K562 (cell line): ENCODE measurements around the gene C1QTNF6. TPM values are rescaled to one million over a fixed set of nuclear protein-coding genes. Genes with fewer than 3 reads are reported as not detected.

Source experiments
- ATAC-seq: fragments of 200-7000 bp; cut with Tn5 transposase; 3 replicates; pipeline ENCODE4 v1.9.1; 2020; ENCODE audit warnings: moderate library complexity
- BruUV-seq: library from RNA; stranded (reverse); fragments of 400-500 nt; replicated peaks from 2 replicates; lab custom pipeline; 2021; lab: Mats Ljungman, UMichigan
- CTCF ChIA-PET: fragments of 300-600 bp; formaldehyde crosslinking; extraction: SDS; loops from one replicate; lab custom pipeline; 2021; ENCODE audit warnings: low intra/inter-chr PET ratio; lab: Yijun Ruan, JAX
- POLR2A ChIA-PET: fragments of 300-600, 350-650 bp; sonication (Branson Sonifier 250); formaldehyde crosslinking; extraction: SDS; loops from one replicate; lab custom pipeline; 2021; ENCODE audit warnings: antibody characterized with exemption, inconsistent platforms; lab: Yijun Ruan, JAX
- DNase-seq, 4 experiments: peaks; one replicate each; pipeline versions ENCODE4 v3.0.0 to v3.0.0-alpha.2; 2011 to 2018; ENCODE audit warnings: low spot score in 3 of 4, mixed read lengths in 3 of 4; ENCODE audit errors: extremely low read depth in 1 of 4
- FAIRE-seq: peaks from 2 replicates; lab custom pipeline; 2011; peaks lifted over from hg19 to GRCh38; lab: Jason Lieb, UNC
- H2AFZ ChIP-seq: 2 replicates; pipeline ENCODE4 v1.6.0; 2011; ENCODE audit warnings: low read depth, low read length, control low read depth, inconsistent platforms
- H3K27ac ChIP-seq: fragments of 200-600 bp; 3 replicates; pipeline ENCODE4 v1.8.0; 2011; ENCODE audit warnings: low read depth, mild to moderate bottlenecking, control low read depth, inconsistent platforms, low read length, moderate library complexity, mixed read lengths; ENCODE audit errors: extremely low read depth
- H3K27me3 ChIP-seq, 2 experiments: fragments of 300-600 bp in 1 of 2; 2 replicates in 1 of 2; 3 replicates in 1 of 2; pipeline versions ENCODE4 v1.6.0 to v1.8.0; 2011; ENCODE audit warnings: inconsistent platforms in 2 of 2, low read length in 2 of 2, mild to moderate bottlenecking in 1 of 2, mixed read lengths in 1 of 2, moderate library complexity in 1 of 2; ENCODE audit not compliant: control insufficient read depth in 2 of 2, insufficient read depth in 2 of 2
- H3K36me3 ChIP-seq: fragments of 300-600 bp; 3 replicates; pipeline ENCODE4 v1.8.0; 2011; ENCODE audit warnings: mild to moderate bottlenecking, low read length, inconsistent platforms; ENCODE audit not compliant: control insufficient read depth, insufficient read depth
- H3K4me1 ChIP-seq, 2 experiments: fragments of 200-600 bp in 1 of 2; replicated peaks in 1 of 2; 2 replicates in 1 of 2; 3 replicates in 1 of 2; pipeline versions ENCODE4 v1.5.1 to v1.8.0; 2011; ENCODE audit warnings: inconsistent platforms in 2 of 2, low read length in 2 of 2, mild to moderate bottlenecking in 1 of 2, mixed read lengths in 1 of 2, moderate library complexity in 1 of 2; ENCODE audit not compliant: control insufficient read depth in 2 of 2, insufficient read depth in 2 of 2
- H3K4me2 ChIP-seq: 2 replicates; pipeline ENCODE4 v1.6.1; 2011; ENCODE audit warnings: low read length, control low read depth, inconsistent platforms, mixed read lengths; ENCODE audit not compliant: insufficient read depth
- H3K4me3 ChIP-seq: fragments of 200-600 bp; sonication (generic), shearing (Covaris generic); 2 replicates; pipeline ENCODE4 v1.5.1; 2016; ENCODE audit warnings: control low read depth, inconsistent platforms
- H3K79me2 ChIP-seq: fragments of 200-600 bp; 3 replicates; pipeline ENCODE4 v1.8.0; 2011; ENCODE audit warnings: low read length, inconsistent platforms; ENCODE audit not compliant: control insufficient read depth, insufficient read depth
- H3K9ac ChIP-seq, 2 experiments: 2 replicates each; pipeline versions ENCODE4 v1.6.0 to v1.6.1; 2011; ENCODE audit warnings: low read depth in 2 of 2, low read length in 2 of 2, control low read depth in 1 of 2, inconsistent platforms in 1 of 2, mild to moderate bottlenecking in 1 of 2, mixed read lengths in 1 of 2; ENCODE audit not compliant: insufficient read depth in 1 of 2
- H3K9me1 ChIP-seq: one replicate; pipeline ENCODE4 v1.6.0; 2011; ENCODE audit warnings: inconsistent platforms, mild to moderate bottlenecking, low read length, moderate library complexity; ENCODE audit not compliant: control insufficient read depth, insufficient read depth
- H3K9me3 ChIP-seq: replicated peaks from 2 replicates; pipeline ENCODE4 v1.5.1; 2011; ENCODE audit warnings: low read depth, low read length, inconsistent platforms; ENCODE audit not compliant: control insufficient read depth, insufficient read depth
- H4K20me1 ChIP-seq: replicated peaks from 2 replicates; pipeline ENCODE4 v1.6.1; 2011; ENCODE audit warnings: low read length, inconsistent platforms, mixed read lengths; ENCODE audit not compliant: control insufficient read depth, insufficient read depth
- BRD4 ChIP-seq: fragments of 200-600 bp; sonication (generic); IDR thresholded peaks from 2 replicates; pipeline ENCODE4 v1.6.1; 2017; ENCODE audit warnings: inconsistent platforms
- CBX1 ChIP-seq: sonication (generic); IDR thresholded peaks from 2 replicates; pipeline ENCODE4 v1.6.1; 2016; ENCODE audit warnings: antibody characterized with exemption, low read depth, mild to moderate bottlenecking
- CREM ChIP-seq: IDR thresholded peaks from 2 replicates; pipeline ENCODE4 v1.6.1; 2014; ENCODE audit warnings: antibody characterized with exemption, low read depth
- GATAD2A ChIP-seq: fragments of 450-650 bp; IDR thresholded peaks from 2 replicates; pipeline ENCODE4 v1.6.1; 2017
- HBP1 ChIP-seq: fragments of 450-650 bp; formaldehyde crosslinking; IDR thresholded peaks from 2 replicates; pipeline ENCODE4 v1.4.0; 2022; ENCODE audit warnings: missing genetic modification characterization
- HDAC2 ChIP-seq: fragments of 450-650 bp; IDR thresholded peaks from 2 replicates; pipeline ENCODE4 v1.6.1; 2016; ENCODE audit warnings: mild to moderate bottlenecking
- KLF13 ChIP-seq: fragments of 450-650 bp; IDR thresholded peaks from 2 replicates; pipeline ENCODE4 v1.6.1; 2016; ENCODE audit warnings: missing genetic modification characterization, low read depth, mild to moderate bottlenecking, missing compliant biosample characterization, moderate library complexity, borderline replicate concordance
- MED1 ChIP-seq: sonication (generic); formaldehyde crosslinking; IDR thresholded peaks from 2 replicates; pipeline ENCODE4 v1.8.1; 2023; ENCODE audit warnings: missing genetic modification reagents, borderline replicate concordance
- MYBL2 ChIP-seq, 2 experiments: fragments of 450-650 bp in 1 of 2; sonication (generic) in 1 of 2; formaldehyde crosslinking in 1 of 2; IDR thresholded peaks; 2 replicates each; pipeline versions ENCODE4 v1.6.1 to v1.8.1; 2017 to 2022; ENCODE audit warnings: borderline replicate concordance in 1 of 2, inconsistent platforms in 1 of 2, low read depth in 1 of 2, mild to moderate bottlenecking in 1 of 2, missing genetic modification reagents in 1 of 2, moderate library complexity in 1 of 2
- POLR2H ChIP-seq: IDR thresholded peaks from 2 replicates; pipeline ENCODE4 v1.6.1; 2016; ENCODE audit warnings: missing genetic modification characterization, low read depth, mild to moderate bottlenecking, control low read depth, missing compliant biosample characterization, moderate library complexity
- POLR3G ChIP-seq: IDR thresholded peaks from 2 replicates; pipeline ENCODE4 v1.6.1; 2011; ENCODE audit not compliant: insufficient read length, insufficient replicate concordance; ENCODE audit errors: extremely low read depth
- SAP30 ChIP-seq: fragments of 200-600 bp; sonication (generic); IDR thresholded peaks from 2 replicates; pipeline ENCODE4 v1.6.1; 2012; ENCODE audit warnings: borderline replicate concordance, low read depth, mild to moderate bottlenecking, moderate library complexity, low read length, control low read depth, inconsistent platforms; ENCODE audit not compliant: insufficient read depth, poor library complexity, severe bottlenecking
- SIRT6 ChIP-seq: IDR thresholded peaks from one replicate; pipeline ENCODE4 v1.6.1; 2012; ENCODE audit warnings: low read depth, mild to moderate bottlenecking, control low read depth, inconsistent platforms, low read length, moderate library complexity
- ZNF124 ChIP-seq: sonication (generic); formaldehyde crosslinking; IDR thresholded peaks from 2 replicates; pipeline ENCODE4 v1.8.1; 2022; ENCODE audit warnings: missing genetic modification reagents
- WGBS: fragments of 100-300 bp; shearing (Covaris generic); methylation state at CpG from one replicate; pipeline ENCODE4 v1.1.6; 2016; ENCODE audit warnings: low coverage, mixed read lengths; ENCODE audit not compliant: insufficient coverage; ENCODE audit errors: missing lambda C conversion rate; 5-methylcytosine and 5-hydroxymethylcytosine counted together
- in situ Hi-C: fragments of 300-500 bp; cut with MboI; formaldehyde crosslinking; loops from 4 replicates; pipeline ENCODE4 v1.15.0; 2018; ENCODE audit warnings: inconsistent platforms, mixed read lengths
- intact Hi-C: fragments of 100-400 bp; cut with micrococcal nuclease; formaldehyde crosslinking; loops from 2 replicates; pipeline ENCODE4 v1.14.2; 2022
- polyA plus RNA-seq, 8 experiments: library from polyadenylated mRNA; depleted of rRNA in 4 of 8; stranded (reverse) in 5 of 8; unstranded in 3 of 8; fragments of >200 nt; fragmentation: Nextera tagmentation in 2 of 8; fragmentation: Illumina TruSeq in 1 of 8; extraction: Ambion mirVana in 2 of 8; extraction: Trizol in 1 of 8; gene quantifications; 2 replicates each; pipeline versions ENCODE4 v1.2.1 to v1.2.3, GENCODE V29; 2011 to 2014; ENCODE audit warnings: inconsistent platforms in 1 of 8, missing spikeins in 1 of 8
- total RNA-seq, 7 experiments: library from RNA; depleted of rRNA in 6 of 7; stranded (reverse); fragments of >200 nt in 6 of 7; fragmentation: Illumina TruSeq in 2 of 7; extraction: Trizol in 2 of 7; gene quantifications; 2 replicates each; pipeline versions ENCODE4 v1.2.1 to v1.2.3, GENCODE V29; 2011 to 2021; ENCODE audit warnings: low replicate concordance in 1 of 7
- TF ChIP-seq, protein P1 (sequence below), 2 experiments: IDR thresholded peaks in 1 of 2; conservative IDR thresholded peaks in 1 of 2; 2 replicates each; pipeline ENCODE4 v1.6.1; 2016; ENCODE audit warnings: low read depth in 2 of 2, mild to moderate bottlenecking in 1 of 2, missing compliant biosample characterization in 1 of 2, missing genetic modification characterization in 1 of 2, moderate library complexity in 1 of 2

Gene C1QTNF6
- total and polyA plus RNA-seq, 9 of the 15 experiments (the other 6 are each of a cell fraction or from before 2014, with no cell fraction given) = 0.18 to 0.92 (median 0.55) TPM

DNA sequence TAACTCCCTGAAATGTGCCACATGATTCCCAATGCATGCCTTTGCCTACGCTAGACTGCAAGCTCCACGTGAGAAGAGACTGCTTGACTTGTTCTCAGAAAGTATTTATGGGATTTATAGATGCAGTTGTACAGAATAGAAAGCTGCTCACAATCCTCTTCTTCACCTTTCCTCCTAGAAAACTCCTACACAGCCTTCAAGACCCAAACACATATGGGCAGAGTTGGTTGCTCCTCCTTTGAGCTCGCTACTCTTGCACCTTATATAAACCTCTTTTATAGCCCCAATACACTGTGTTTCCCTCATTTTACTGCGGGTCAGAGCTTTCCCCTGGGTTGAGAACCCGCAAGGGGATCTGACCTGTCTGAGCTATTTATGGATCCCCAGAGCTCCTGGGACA lies 16.4 kb downstream of the C1QTNF6 start:
- intact Hi-C loops = no loop called here
- POLR2A ChIA-PET = no interaction called here

More for the DNA sequence above, 16.4 kb downstream of the C1QTNF6 start:
- CTCF ChIA-PET = interaction anchor here (0.7 kb wide), 1 partner anchor 172 kb away, joined by 3 read pairs; no protein-coding TSS in a partner anchor
- Histone ChIP-seq H2AFZ (no peak overlapping the region), H3K9me1 (no peaks in the 10 kb centered on the region), H3K4me1 (peaks cover 0 to 13% of the 10 kb centered on the region in 2 experiments; a peak in 2 of 5 replicates), H3K4me2 (no peak overlapping the region), H3K4me3 (no peak overlapping the region), H3K9ac (no peak overlapping the region), H3K9me3 (no peaks in the 10 kb centered on the region), H3K36me3 (no peaks in the 10 kb centered on the region), H4K20me1 (no peaks in the 10 kb centered on the region), H3K27me3 (peaks cover 5 to 28% of the 10 kb centered on the region in 2 experiments; a peak in 4 of 5 replicates), H3K79me2 (no peaks in the 10 kb centered on the region), H3K27ac (no peak overlapping the region)
- FAIRE-seq (no peak), ATAC-seq (no peak), DNase-seq (no peak)
- BruUV-seq = no TSS peak
- TF ChIP-seq POLR2H (no peak), SAP30 (no peak), ZNF124 (CRISPR knock-in tag) (no peak), MED1 (CRISPR knock-in tag) (no peak), KLF13 (tag) (no peak), CBX1 (no peak), HDAC2 (no peak), BRD4 (no peak), POLR3G (no peak), GATAD2A (no peak), SIRT6 (no peak), HBP1 (CRISPR knock-in tag) (no peak), MYBL2 (IDR thresholded peaks at IDR 0.05; ENCODE audit: low read depth) (no peak), MYBL2 (CRISPR knock-in tag; IDR thresholded peaks at IDR 0.05; ENCODE audit: borderline replicate concordance) (no peak), CREM (no peak)
- TF ChIP-seq, protein P1, sequence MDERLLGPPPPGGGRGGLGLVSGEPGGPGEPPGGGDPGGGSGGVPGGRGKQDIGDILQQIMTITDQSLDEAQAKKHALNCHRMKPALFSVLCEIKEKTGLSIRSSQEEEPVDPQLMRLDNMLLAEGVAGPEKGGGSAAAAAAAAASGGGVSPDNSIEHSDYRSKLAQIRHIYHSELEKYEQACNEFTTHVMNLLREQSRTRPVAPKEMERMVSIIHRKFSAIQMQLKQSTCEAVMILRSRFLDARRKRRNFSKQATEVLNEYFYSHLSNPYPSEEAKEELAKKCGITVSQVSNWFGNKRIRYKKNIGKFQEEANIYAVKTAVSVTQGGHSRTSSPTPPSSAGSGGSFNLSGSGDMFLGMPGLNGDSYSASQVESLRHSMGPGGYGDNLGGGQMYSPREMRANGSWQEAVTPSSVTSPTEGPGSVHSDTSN (CRISPR knock-in tag; IDR thresholded peaks at IDR 0.05; ENCODE audit: low read depth) = no peak
- TF ChIP-seq, protein P1 (tag; conservative IDR thresholded peaks at IDR 0.05; ENCODE audit: low read depth) = no peak
- WGBS = 0% methylated on average over 5 of the region's 5 CpGs
- in situ Hi-C loops = no loop called here
